Heart left ventricle (tissue), 13 donors: ENCODE results near the gene MTURN.

Experiments used
- POLR2A ChIP-seq, 2 donors: fragments of 450-650 bp; IDR thresholded peaks; one replicate each; pipeline ENCODE4 v1.6.1; 2017; ENCODE audit warnings: antibody characterized with exemption in 2 of 2, mild to moderate bottlenecking in 2 of 2, moderate library complexity in 2 of 2
- TF ChIP-seq, protein P1 (sequence below), 12 donors: fragments of 200-600 bp; sonication (generic) in 4 of 12; IDR thresholded peaks; one replicate each; pipeline versions ENCODE4 v1.5.0 to v1.8.0; 2018 to 2022; ENCODE audit warnings: antibody characterized with exemption in 12 of 12, mild to moderate bottlenecking in 5 of 12
- donor health status: ischemic (EF 13 %, LVEDD 7.1; RV severe dilation, severe dysfunction).
- donor health status: DM: no; HTN: yes; CAD: no.
- donor health status: DM: no; HTN: no; CAD: no.
- donor health status: ischemic (EF 25% LVEDD 6.9; RV normal size, moderate dysfunction).
- donor health status: ischemic (EF 25% LVEDD 5.7; RV mildly dilated, moderate dysfunction).
- donor health status: ischemic (EF 35%, LVEDD 5.7; RV mildly dilated, moderate dysfunction).
- donor health status: nonischemic (EF 11% LVEDD 7.7; RV severe dilation, severe dysfunction).
- donor health status: DM: yes; HTN: yes; CAD: no.
- donor health status: PGD.
- donor health status: ischemic (EF 29% LVEDD 5.4; RV normal size, mild dysfunction).
- donor health status: nonischemic (EF 23%, LVEDD 6.1; RV moderate dilation, normal function).

DNA sequence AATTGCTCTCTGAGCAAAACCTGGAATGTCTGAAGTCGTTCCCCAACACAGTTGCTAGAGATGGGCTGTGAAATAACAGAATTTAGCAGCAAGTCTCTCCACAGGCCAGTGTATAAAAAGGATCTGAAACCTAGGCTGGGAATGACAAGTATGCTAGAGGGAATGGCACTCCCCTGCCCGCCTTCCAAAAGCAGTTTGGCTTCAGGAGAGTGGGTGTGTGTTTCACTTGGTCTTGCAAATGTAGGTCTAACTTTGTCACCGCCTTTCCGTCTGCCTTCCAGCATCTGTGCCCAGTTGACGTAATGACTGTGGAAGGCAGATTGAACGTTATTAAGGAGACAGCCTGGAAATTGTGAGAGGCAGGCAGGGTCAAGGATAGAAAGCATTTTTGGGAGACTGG, 18.0 kb upstream of the MTURN start:
- TF ChIP-seq, protein P1, sequence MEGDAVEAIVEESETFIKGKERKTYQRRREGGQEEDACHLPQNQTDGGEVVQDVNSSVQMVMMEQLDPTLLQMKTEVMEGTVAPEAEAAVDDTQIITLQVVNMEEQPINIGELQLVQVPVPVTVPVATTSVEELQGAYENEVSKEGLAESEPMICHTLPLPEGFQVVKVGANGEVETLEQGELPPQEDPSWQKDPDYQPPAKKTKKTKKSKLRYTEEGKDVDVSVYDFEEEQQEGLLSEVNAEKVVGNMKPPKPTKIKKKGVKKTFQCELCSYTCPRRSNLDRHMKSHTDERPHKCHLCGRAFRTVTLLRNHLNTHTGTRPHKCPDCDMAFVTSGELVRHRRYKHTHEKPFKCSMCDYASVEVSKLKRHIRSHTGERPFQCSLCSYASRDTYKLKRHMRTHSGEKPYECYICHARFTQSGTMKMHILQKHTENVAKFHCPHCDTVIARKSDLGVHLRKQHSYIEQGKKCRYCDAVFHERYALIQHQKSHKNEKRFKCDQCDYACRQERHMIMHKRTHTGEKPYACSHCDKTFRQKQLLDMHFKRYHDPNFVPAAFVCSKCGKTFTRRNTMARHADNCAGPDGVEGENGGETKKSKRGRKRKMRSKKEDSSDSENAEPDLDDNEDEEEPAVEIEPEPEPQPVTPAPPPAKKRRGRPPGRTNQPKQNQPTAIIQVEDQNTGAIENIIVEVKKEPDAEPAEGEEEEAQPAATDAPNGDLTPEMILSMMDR (IDR thresholded peaks at IDR 0.05): no peak
- no peak for TF ChIP-seq POLR2A (IDR thresholded peaks at IDR 0.05)
